HepG2 (cell line): ENCODE data around the gene PTRHD1.

ENCODE experiments used
- ATF7 ChIP-seq, 2 experiments: fragments of 450-650 bp in 1 of 2; sonication (generic) in 1 of 2; formaldehyde crosslinking in 1 of 2; IDR thresholded peaks; 2 replicates each; pipeline versions ENCODE4 v1.4.0 to v1.6.1; 2016 to 2020; ENCODE audit warnings: antibody characterized with exemption in 1 of 2, mild to moderate bottlenecking in 1 of 2, missing genetic modification reagents in 1 of 2
- CTCF ChIP-seq: sonication (generic); formaldehyde crosslinking; IDR thresholded peaks from 2 replicates; pipeline ENCODE4 v1.5.0; 2020; ENCODE audit warnings: mild to moderate bottlenecking, missing genetic modification reagents, moderate library complexity
- GPN1 ChIP-seq: sonication (generic); formaldehyde crosslinking; IDR thresholded peaks from 2 replicates; pipeline ENCODE4 v1.5.1; 2020; ENCODE audit warnings: missing genetic modification reagents, borderline replicate concordance
- NR3C1 ChIP-seq: sonication (generic); formaldehyde crosslinking; IDR thresholded peaks from 2 replicates; pipeline ENCODE4 v1.4.0; 2020; ENCODE audit warnings: missing genetic modification reagents
- POLR2AphosphoS5 ChIP-seq: IDR thresholded peaks from 2 replicates; pipeline ENCODE4 v1.6.1; 2012; ENCODE audit warnings: low read depth, low read length
- SAFB2 ChIP-seq: sonication (generic); formaldehyde crosslinking; IDR thresholded peaks from 2 replicates; pipeline ENCODE4 v1.5.1; 2020; ENCODE audit warnings: missing genetic modification reagents, low read depth, mild to moderate bottlenecking, borderline replicate concordance
- SP5 ChIP-seq: IDR thresholded peaks from 2 replicates; pipeline ENCODE4 v1.6.1; 2016; ENCODE audit warnings: low read depth, borderline replicate concordance
- TBL1XR1 ChIP-seq: fragments of 150-350 bp; IDR thresholded peaks from 2 replicates; pipeline ENCODE4 v1.6.1; 2014; ENCODE audit warnings: borderline replicate concordance, low read length; ENCODE audit not compliant: partially characterized antibody
- ZBTB8A ChIP-seq: sonication (generic); formaldehyde crosslinking; IDR thresholded peaks from 2 replicates; pipeline ENCODE4 v1.4.0; 2020; ENCODE audit warnings: mild to moderate bottlenecking, low read depth, missing genetic modification reagents, borderline replicate concordance
- ZNF670 ChIP-seq: sonication (generic); formaldehyde crosslinking; IDR thresholded peaks from 2 replicates; pipeline ENCODE4 v1.8.0; 2022; ENCODE audit warnings: mild to moderate bottlenecking, missing genetic modification reagents, borderline replicate concordance
- ZNF770 ChIP-seq: sonication (generic); formaldehyde crosslinking; IDR thresholded peaks from 2 replicates; pipeline ENCODE4 v1.5.0; 2020; ENCODE audit warnings: mild to moderate bottlenecking, missing genetic modification reagents

- TF ChIP-seq GPN1 (CRISPR knock-in tag) (no peak), ZNF670 (CRISPR knock-in tag) (no peak), CTCF (no peak), ZBTB8A (CRISPR knock-in tag) (no peak), TBL1XR1 (no peak), ATF7 (IDR thresholded peaks at IDR 0.05) (no peak), ATF7 (CRISPR knock-in tag; IDR thresholded peaks at IDR 0.05) (no peak), SP5 (CRISPR knock-in tag) (no peak), POLR2AphosphoS5 (no peak), NR3C1 (no peak), SAFB2 (CRISPR knock-in tag) (no peak), ZNF770 (no peak)
Observed at GRCh38 chr2:24742730-24743129, 50.5 kb downstream of the PTRHD1 start.
